A549 (cell line): Measurements from ENCODE around the gene PRAMEF14.
"Not testable (repeated sequence)": the region's sequence is repeated elsewhere in the genome, so short reads cannot be mapped to it uniquely, and the experiment has no call there.

Source experiments
- BHLHE40 ChIP-seq: IDR thresholded peaks from 2 replicates; pipeline ENCODE4 v1.6.1; 2012; ENCODE audit warnings: low read depth, low read length, inconsistent platforms
- EP300 ChIP-seq, 2 experiments: fragments of >200 bp; sonication (Bioruptor Twin); formaldehyde crosslinking; IDR thresholded peaks; 2 replicates in 1 of 2; 3 replicates in 1 of 2; pipeline ENCODE4 v1.6.1; 2016 to 2017
- FOXS1 ChIP-seq: fragments of 250-450 bp; sonication (Bioruptor Pico); IDR thresholded peaks from 2 replicates; pipeline ENCODE4 v1.5.0; 2020; ENCODE audit warnings: mild to moderate bottlenecking, moderate library complexity
- MYC ChIP-seq: IDR thresholded peaks from 2 replicates; pipeline ENCODE4 v1.6.1; 2012; ENCODE audit warnings: mild to moderate bottlenecking, inconsistent platforms, low read length, improper control_type of control experiment, borderline replicate concordance
- POLR2A ChIP-seq: IDR thresholded peaks from 2 replicates; pipeline ENCODE4 v1.6.1; 2012; ENCODE audit warnings: mild to moderate bottlenecking, low read length
- RCOR1 ChIP-seq: fragments of 150-350 bp; IDR thresholded peaks from 2 replicates; pipeline ENCODE4 v1.6.1; 2014; ENCODE audit warnings: antibody characterized with exemption, low read length, low read depth
- TF ChIP-seq, protein P1 (sequence below): fragments of >200 bp; sonication (Bioruptor Twin); formaldehyde crosslinking; IDR thresholded peaks from 3 replicates; pipeline ENCODE4 v1.5.1; 2016
- TF ChIP-seq, protein P2 (sequence below): fragments of 250-450 bp; sonication (Bioruptor Pico); IDR thresholded peaks from 2 replicates; pipeline ENCODE4 v1.5.0; 2020; ENCODE audit warnings: low read depth, mild to moderate bottlenecking, moderate library complexity
- TF ChIP-seq, protein P3 (sequence below): fragments of 450-650 bp; IDR thresholded peaks from 2 replicates; pipeline ENCODE4 v1.6.1; 2014; ENCODE audit warnings: antibody characterized with exemption

DNA sequence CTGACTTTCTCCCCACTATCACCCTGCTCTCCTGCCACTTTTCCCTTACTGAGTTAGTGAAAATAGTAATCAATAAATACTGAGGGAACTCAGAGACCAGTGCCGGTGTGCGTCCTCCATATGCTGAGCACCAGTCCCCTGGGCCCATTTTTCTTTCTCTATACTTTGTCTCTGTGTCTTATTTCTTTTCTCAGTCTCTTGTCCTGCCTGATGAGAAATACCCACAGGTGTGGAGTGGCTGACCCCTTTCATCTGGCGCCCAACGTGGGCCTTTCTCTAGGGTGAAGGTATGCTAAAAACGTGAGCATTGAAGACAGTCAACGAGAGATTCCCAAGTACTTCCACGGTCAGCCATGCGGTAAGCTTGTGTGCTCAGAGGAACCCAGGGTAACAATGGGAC, 6.5 kb upstream of the PRAMEF14 start:
- TF ChIP-seq, protein P1, sequence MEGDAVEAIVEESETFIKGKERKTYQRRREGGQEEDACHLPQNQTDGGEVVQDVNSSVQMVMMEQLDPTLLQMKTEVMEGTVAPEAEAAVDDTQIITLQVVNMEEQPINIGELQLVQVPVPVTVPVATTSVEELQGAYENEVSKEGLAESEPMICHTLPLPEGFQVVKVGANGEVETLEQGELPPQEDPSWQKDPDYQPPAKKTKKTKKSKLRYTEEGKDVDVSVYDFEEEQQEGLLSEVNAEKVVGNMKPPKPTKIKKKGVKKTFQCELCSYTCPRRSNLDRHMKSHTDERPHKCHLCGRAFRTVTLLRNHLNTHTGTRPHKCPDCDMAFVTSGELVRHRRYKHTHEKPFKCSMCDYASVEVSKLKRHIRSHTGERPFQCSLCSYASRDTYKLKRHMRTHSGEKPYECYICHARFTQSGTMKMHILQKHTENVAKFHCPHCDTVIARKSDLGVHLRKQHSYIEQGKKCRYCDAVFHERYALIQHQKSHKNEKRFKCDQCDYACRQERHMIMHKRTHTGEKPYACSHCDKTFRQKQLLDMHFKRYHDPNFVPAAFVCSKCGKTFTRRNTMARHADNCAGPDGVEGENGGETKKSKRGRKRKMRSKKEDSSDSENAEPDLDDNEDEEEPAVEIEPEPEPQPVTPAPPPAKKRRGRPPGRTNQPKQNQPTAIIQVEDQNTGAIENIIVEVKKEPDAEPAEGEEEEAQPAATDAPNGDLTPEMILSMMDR, result not testable (repeated sequence)
- TF ChIP-seq EP300 (IDR thresholded peaks at IDR 0.05); POLR2A; BHLHE40; RCOR1; MYC; FOXS1: not testable (repeated sequence)
- TF ChIP-seq, protein P2, sequence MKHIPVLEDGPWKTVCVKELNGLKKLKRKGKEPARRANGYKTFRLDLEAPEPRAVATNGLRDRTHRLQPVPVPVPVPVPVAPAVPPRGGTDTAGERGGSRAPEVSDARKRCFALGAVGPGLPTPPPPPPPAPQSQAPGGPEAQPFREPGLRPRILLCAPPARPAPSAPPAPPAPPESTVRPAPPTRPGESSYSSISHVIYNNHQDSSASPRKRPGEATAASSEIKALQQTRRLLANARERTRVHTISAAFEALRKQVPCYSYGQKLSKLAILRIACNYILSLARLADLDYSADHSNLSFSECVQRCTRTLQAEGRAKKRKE (CRISPR knock-in tag), result not testable (repeated sequence)
- TF ChIP-seq, protein P3, sequence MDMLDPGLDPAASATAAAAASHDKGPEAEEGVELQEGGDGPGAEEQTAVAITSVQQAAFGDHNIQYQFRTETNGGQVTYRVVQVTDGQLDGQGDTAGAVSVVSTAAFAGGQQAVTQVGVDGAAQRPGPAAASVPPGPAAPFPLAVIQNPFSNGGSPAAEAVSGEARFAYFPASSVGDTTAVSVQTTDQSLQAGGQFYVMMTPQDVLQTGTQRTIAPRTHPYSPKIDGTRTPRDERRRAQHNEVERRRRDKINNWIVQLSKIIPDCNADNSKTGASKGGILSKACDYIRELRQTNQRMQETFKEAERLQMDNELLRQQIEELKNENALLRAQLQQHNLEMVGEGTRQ, result not testable (repeated sequence)
